Fibroblast of lung (primary cell): ENCODE measurements around the gene DHH. TPM values are rescaled to one million over a fixed set of nuclear protein-coding genes. Genes with fewer than 3 reads are reported as not detected.

Experiments used
- DNase-seq, 2 donors: peaks; one replicate each; pipeline versions ENCODE4 v3.0.0 to v3.0.0-alpha.2; 2010; ENCODE audit warnings: low read depth in 2 of 2
- H2AFZ ChIP-seq: 2 replicates; pipeline ENCODE4 v1.5.1; 2012; ENCODE audit warnings: low read length, control low read depth, inconsistent platforms
- H3K27ac ChIP-seq: 2 replicates; pipeline ENCODE4 v1.5.1; 2011; ENCODE audit warnings: low read length, control low read depth; ENCODE audit not compliant: insufficient read depth
- H3K27me3 ChIP-seq: 2 replicates; pipeline ENCODE4 v1.5.1; 2011; ENCODE audit warnings: mild to moderate bottlenecking, low read length; ENCODE audit not compliant: control insufficient read depth, insufficient read depth
- H3K36me3 ChIP-seq: 2 replicates; pipeline ENCODE4 v1.5.1; 2011; ENCODE audit warnings: low read length; ENCODE audit not compliant: control insufficient read depth, insufficient read depth
- H3K4me1 ChIP-seq: 2 replicates; pipeline ENCODE4 v1.5.1; 2011; ENCODE audit warnings: low read length; ENCODE audit not compliant: control insufficient read depth, insufficient read depth; ENCODE audit errors: extremely low read depth
- H3K4me2 ChIP-seq: 2 replicates; pipeline ENCODE4 v1.5.1; 2011; ENCODE audit warnings: low read length, control low read depth; ENCODE audit not compliant: insufficient read depth; ENCODE audit errors: extremely low read depth
- H3K4me3 ChIP-seq, 4 experiments: fragments of 200-600 bp in 1 of 4; sonication (generic) in 1 of 4; replicated peaks in 1 of 4; 2 replicates each; pipeline ENCODE4 v1.5.1; 2011 to 2016; ENCODE audit warnings: low read length in 4 of 4, low read depth in 3 of 4, mild to moderate bottlenecking in 3 of 4, control low read depth in 2 of 4, inconsistent platforms in 1 of 4, mixed read lengths in 1 of 4; ENCODE audit not compliant: insufficient read depth in 1 of 4; ENCODE audit errors: control extremely low read depth in 1 of 4
- H3K79me2 ChIP-seq: 2 replicates; pipeline ENCODE4 v1.5.1; 2012; ENCODE audit warnings: mild to moderate bottlenecking, low read length, inconsistent platforms; ENCODE audit not compliant: control insufficient read depth, insufficient read depth
- H3K9ac ChIP-seq: 2 replicates; pipeline ENCODE4 v1.5.1; 2011; ENCODE audit warnings: mild to moderate bottlenecking, low read length, control low read depth; ENCODE audit not compliant: insufficient read depth
- H3K9me3 ChIP-seq: 2 replicates; pipeline ENCODE4 v1.5.1; 2012; ENCODE audit warnings: low read depth, low read length; ENCODE audit not compliant: control insufficient read depth, insufficient read depth
- H4K20me1 ChIP-seq: 2 replicates; pipeline ENCODE4 v1.5.1; 2011; ENCODE audit warnings: low read length; ENCODE audit not compliant: control insufficient read depth, insufficient read depth; ENCODE audit errors: extremely low read depth
- CTCF ChIP-seq, 2 donors: IDR thresholded peaks in 1 of 2; conservative IDR thresholded peaks in 1 of 2; 1 replicate in 1 of 2; 2 replicates in 1 of 2; pipeline ENCODE4 v1.5.1; 2011 to 2012; ENCODE audit warnings: low read length in 2 of 2, control low read depth in 1 of 2, inconsistent platforms in 1 of 2, low read depth in 1 of 2, mild to moderate bottlenecking in 1 of 2
- EZH2 ChIP-seq: IDR thresholded peaks from 2 replicates; pipeline ENCODE4 v1.5.1; 2012; ENCODE audit warnings: low read length, control low read depth, mild to moderate bottlenecking; ENCODE audit errors: missing control alignments
- polyA plus RNA-seq, 2 donors: library from polyadenylated mRNA; depleted of rRNA in 1 of 2; stranded (reverse) in 1 of 2; unstranded in 1 of 2; fragments of >200 nt; gene quantifications; 2 replicates each; pipeline ENCODE4 v1.2.1, GENCODE V29; 2011 to 2012; ENCODE audit warnings: missing spikeins in 1 of 2
- total RNA-seq: library from RNA; depleted of rRNA; stranded (reverse); fragments of >200 nt; gene quantifications from 2 replicates; pipeline ENCODE4 v1.2.1, GENCODE V29; 2014

DHH gene
- total and polyA plus RNA-seq, 2 donors (not counting 1 experiment from before 2014, with no cell fraction given): under 0.01 to 0.01 TPM

- no peak overlapping the region for H2AFZ ChIP-seq
- H3K4me3 ChIP-seq: peak overlapping the region in 3 of 4 experiments; percentile 2 to 100 (median 72)
Observed at GRCh38 chr12:49133014-49133413, 38.4 kb upstream of the DHH start.

GRCh38 chr12:49131894-49132461, 37.4 kb upstream of the DHH start:
- H3K27ac ChIP-seq: peak overlapping the region; percentile 27
- no peak overlapping the region for H3K9ac ChIP-seq
- peak overlapping the region; percentile 93 for H3K4me2 ChIP-seq
- peaks cover 31% of the 10 kb centered on the region for H3K79me2 ChIP-seq
- no peaks in the 10 kb centered on the region for H3K9me3 ChIP-seq
- TF ChIP-seq EZH2 (no peak), CTCF (conservative IDR thresholded peaks at IDR 0.05 in 1 of 2, IDR thresholded peaks at IDR 0.05 in 1 of 2; ENCODE audit: low read depth in 1 of 2, low read length in 2 of 2) (no peak)
- H3K4me1 ChIP-seq: peaks cover 3% of the 10 kb centered on the region
- H3K36me3 ChIP-seq: peaks cover 13% of the 10 kb centered on the region
- peaks cover 2% of the 10 kb centered on the region for H4K20me1 ChIP-seq
- H2AFZ ChIP-seq: peak overlapping the region; percentile 26
- H3K27me3 ChIP-seq: no peaks in the 10 kb centered on the region
- DNase-seq: peak; percentile 55 to 78
- H3K4me3 ChIP-seq: peak overlapping the region; percentile 52 to 100 (median 66)

More at GRCh38 chr12:49133014-49133413, 38.4 kb upstream of the DHH start:
- H3K27me3 ChIP-seq: no peaks in the 10 kb centered on the region
- peaks cover 2% of the 10 kb centered on the region for H4K20me1 ChIP-seq
- H3K27ac ChIP-seq: no peak overlapping the region
- H3K79me2 ChIP-seq: peaks cover 31% of the 10 kb centered on the region
- no peak for DNase-seq
- no peaks in the 10 kb centered on the region for H3K9me3 ChIP-seq
- TF ChIP-seq EZH2 (no peak), CTCF (conservative IDR thresholded peaks at IDR 0.05 in 1 of 2, IDR thresholded peaks at IDR 0.05 in 1 of 2; ENCODE audit: low read depth in 1 of 2, low read length in 2 of 2) (no peak)
- peaks cover 3% of the 10 kb centered on the region for H3K4me1 ChIP-seq
- H3K36me3 ChIP-seq: peaks cover 11% of the 10 kb centered on the region
- H3K9ac ChIP-seq: no peak overlapping the region
- peak overlapping the region; percentile 49 for H3K4me2 ChIP-seq

DNA sequence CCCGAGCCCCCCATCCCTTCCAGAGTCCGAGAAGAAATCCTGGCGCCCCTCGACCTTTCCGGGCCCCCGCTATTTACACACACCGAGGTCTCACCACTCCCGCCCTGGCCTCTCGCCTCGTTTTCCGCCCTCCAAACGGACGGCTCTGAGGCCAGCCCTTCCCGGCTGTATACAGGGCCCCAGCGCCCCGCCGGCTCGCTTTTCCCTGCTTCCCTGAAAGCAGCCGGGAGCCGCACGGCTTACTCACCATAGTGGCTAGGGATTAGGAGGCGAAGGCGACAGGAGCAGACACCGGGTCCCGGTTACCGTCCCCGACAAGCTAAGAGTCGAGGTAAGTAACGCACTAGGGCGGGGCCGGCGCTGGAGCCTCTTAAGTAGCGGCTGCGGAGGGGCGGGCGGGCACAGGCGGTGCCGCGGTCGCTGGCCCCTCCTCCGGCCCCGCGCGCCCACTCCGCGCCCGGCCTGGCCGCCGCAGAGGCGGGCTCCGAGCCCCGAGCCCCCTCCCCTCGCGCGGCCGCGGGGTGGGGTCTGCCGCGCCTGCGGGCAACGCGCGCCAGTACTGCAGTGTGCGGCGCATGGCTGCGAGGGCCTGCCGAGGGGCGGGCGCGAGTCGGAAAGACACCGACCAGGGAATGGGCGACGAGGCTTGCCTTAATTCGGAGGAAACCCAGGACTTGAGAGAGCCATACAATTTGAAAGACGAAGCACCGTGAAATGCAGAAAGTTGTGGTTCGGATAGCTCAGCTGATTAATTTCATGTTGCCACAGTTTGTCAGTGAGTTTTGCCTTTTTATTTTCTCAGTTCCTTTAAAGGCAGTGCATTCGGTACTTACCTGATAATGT, 36.7 kb upstream of the DHH start, which contains the start of gene TUBA1B:
Gene TUBA1B (minus strand): TSS at position 345 of the 843 bp plus-strand sequence. CDS start 95 bp downstream, at position 250.
- TF ChIP-seq EZH2: no peak
- no peak for TF ChIP-seq CTCF (conservative IDR thresholded peaks at IDR 0.05 in 1 of 2, IDR thresholded peaks at IDR 0.05 in 1 of 2; ENCODE audit: low read depth in 1 of 2, low read length in 2 of 2)
- Histone ChIP-seq H3K4me3 (peak within 1 kb of the TSS; percentile 73 to 100 (median 97)), H3K9ac (peak within 1 kb of the TSS; percentile 98), H2AFZ (peak within 1 kb of the TSS; percentile 26), H3K36me3 (peaks cover 15% of the 10 kb centered on the region), H3K4me2 (peak within 1 kb of the TSS; percentile 98), H3K9me3 (no peaks in the 10 kb centered on the region), H3K4me1 (peaks cover 3% of the 10 kb centered on the region), H3K27ac (peak within 1 kb of the TSS; percentile 96), H3K79me2 (peaks cover 31% of the 10 kb centered on the region), H4K20me1 (peaks cover 2% of the 10 kb centered on the region), H3K27me3 (no peaks in the 10 kb centered on the region)
- peak; percentile 86 for DNase-seq
